ENCODE results near the gene CPE. TPM values are rescaled to one million over a fixed set of nuclear protein-coding genes. Genes with fewer than 3 reads are reported as not detected.

CPE gene
- total RNA-seq, 2 donors from 2014 or later: not detected

GRCh38 chr4:165541851-165542459, 163.1 kb downstream of the CPE start:
- H3K9me3 Mint-ChIP-seq: no peaks in the 10 kb centered on the region
- no peak for DNase-seq
- no peak overlapping the region for H3K4me3 Mint-ChIP-seq
- no peak overlapping the region for H3K27ac Mint-ChIP-seq
- H3K4me1 Mint-ChIP-seq (ENCODE audit: low read depth): no peaks in the 10 kb centered on the region
- peak; percentile 28 to 69 for ATAC-seq (replicated peaks in 1 of 2)
- H3K36me3 Mint-ChIP-seq (ENCODE audit: insufficient read depth in 2 of 2): no peaks in the 10 kb centered on the region
- peaks cover 5% of the 10 kb centered on the region for H3K27me3 Mint-ChIP-seq (ENCODE audit: low read depth)

- Mint-ChIP-seq H3K9me3 (no peaks in the 10 kb centered on the region), H3K4me1 (ENCODE audit: low read depth) (peaks cover 1% of the 10 kb centered on the region)
- no peak for ATAC-seq (replicated peaks in 1 of 2)
Observed at GRCh38 chr4:165542476-165542875, 163.7 kb downstream of the CPE start.

More at GRCh38 chr4:165542476-165542875, 163.7 kb downstream of the CPE start:
- DNase-seq: no peak
- H3K36me3 Mint-ChIP-seq (ENCODE audit: insufficient read depth in 2 of 2): no peaks in the 10 kb centered on the region
- H3K4me3 Mint-ChIP-seq: no peak overlapping the region
- H3K27me3 Mint-ChIP-seq (ENCODE audit: low read depth): peaks cover 5% of the 10 kb centered on the region
- H3K27ac Mint-ChIP-seq: no peak overlapping the region

Other genes with a start within 250 kb of the CPE start
- 10 to 100 TPM; 39.3 to 41.5 TPM for gene KLHL2, start 171.4 kb upstream of the CPE start, total RNA-seq
- gene MSMO1, start 51.3 kb upstream of the CPE start, total RNA-seq: 10 to 100 TPM; 21.0 to 23.7 TPM

Data from activated T-cell treated with anti-CD3 and anti-CD28 coated beads, Interleukin-2, amount 50 U/mL, for 72 hours (primary cell).